ENCODE data around the gene SPARCL1.
"Not testable (repeated sequence)": the region's sequence is repeated elsewhere in the genome, so short reads cannot be mapped to it uniquely, and the experiment has no call there.

The SPARCL1 gene, protein sequence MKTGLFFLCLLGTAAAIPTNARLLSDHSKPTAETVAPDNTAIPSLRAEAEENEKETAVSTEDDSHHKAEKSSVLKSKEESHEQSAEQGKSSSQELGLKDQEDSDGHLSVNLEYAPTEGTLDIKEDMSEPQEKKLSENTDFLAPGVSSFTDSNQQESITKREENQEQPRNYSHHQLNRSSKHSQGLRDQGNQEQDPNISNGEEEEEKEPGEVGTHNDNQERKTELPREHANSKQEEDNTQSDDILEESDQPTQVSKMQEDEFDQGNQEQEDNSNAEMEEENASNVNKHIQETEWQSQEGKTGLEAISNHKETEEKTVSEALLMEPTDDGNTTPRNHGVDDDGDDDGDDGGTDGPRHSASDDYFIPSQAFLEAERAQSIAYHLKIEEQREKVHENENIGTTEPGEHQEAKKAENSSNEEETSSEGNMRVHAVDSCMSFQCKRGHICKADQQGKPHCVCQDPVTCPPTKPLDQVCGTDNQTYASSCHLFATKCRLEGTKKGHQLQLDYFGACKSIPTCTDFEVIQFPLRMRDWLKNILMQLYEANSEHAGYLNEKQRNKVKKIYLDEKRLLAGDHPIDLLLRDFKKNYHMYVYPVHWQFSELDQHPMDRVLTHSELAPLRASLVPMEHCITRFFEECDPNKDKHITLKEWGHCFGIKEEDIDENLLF

DNA sequence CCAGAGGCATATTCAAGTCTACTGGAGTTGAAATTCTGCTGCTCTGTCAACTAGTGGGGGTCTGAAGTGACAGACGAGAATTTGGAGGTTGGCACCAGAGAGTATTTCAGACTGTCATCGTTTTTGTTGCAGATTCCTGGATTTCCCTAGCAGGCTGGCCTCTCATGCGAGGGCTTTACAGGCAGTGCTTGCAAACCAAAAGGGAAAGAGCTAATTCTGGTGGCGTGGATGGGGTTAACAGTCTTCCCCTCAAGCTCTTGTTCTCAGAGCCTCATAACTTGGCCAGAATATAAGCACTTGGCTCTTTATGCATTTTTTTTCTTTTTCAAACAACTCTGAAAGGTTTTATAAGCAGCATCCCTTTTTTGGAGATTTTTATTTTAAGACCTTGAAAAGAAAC, at the start of gene SPARCL1:
TSS of gene SPARCL1 (minus strand) at position 190 of the 400 bp plus-strand sequence. CDS start 29,802 bp downstream, outside the sequence.
- no peak for DNase-seq (ENCODE audit: low spot score)

DNA sequence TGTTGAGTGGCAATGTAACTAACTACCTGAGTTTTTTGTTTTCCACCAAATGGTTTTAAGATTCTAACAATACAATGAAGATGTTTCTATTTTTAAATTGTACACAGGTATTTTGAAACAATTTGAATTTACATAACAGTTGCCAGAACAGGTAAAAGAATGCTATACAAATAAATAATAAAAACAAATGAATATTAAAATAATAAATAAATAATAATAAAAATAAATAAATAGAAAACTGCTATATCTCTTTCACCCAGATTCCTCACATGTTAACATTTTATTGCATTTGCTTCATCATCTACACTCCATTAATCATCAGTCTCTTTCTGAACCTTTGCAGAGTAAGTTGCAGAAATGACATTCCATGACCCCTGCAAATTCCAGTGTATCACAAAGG, 46.8 kb upstream of the SPARCL1 start:
- DNase-seq (ENCODE audit: low spot score) = no peak

DNA sequence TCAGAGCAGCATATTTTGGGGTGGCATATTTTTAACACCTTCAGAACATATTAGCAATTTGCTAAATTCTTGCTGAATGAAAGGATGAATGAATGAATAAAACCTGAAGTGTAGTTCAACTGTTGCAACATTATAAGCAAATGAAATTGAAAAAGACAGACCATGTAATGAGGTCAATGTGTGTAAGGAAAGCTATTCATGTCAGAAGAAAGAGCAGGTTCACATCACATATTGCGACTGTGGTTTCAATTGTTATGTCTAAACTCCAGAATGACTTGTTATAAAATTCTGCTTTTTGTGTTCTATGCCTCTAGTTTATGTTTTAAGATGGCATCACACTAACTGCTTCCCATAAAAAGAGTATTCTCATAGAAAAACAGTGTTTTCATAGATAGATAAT, 46.2 kb upstream of the SPARCL1 start:
- no peak for DNase-seq (ENCODE audit: low spot score)

DNA sequence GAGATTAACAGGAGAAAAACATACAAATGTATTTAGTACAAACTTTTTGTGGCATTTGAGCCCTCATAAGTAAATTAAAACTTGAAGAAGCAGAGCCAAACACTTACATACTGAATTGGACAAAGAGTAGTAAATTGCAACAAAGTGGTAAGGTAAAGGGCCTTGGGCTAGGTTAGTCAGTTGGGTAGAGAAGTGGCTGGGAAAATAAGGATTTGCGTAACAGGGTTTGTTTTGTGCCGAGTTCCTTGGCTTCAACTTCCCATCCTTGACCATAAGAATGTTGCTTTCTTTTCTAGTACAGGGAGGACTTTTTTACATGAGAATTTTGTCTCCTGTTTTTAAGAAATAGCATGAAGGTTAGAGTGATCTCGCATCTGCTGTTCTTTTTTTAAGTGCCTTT, 45.8 kb upstream of the SPARCL1 start:
- no peak for DNase-seq (ENCODE audit: low spot score)

DNA sequence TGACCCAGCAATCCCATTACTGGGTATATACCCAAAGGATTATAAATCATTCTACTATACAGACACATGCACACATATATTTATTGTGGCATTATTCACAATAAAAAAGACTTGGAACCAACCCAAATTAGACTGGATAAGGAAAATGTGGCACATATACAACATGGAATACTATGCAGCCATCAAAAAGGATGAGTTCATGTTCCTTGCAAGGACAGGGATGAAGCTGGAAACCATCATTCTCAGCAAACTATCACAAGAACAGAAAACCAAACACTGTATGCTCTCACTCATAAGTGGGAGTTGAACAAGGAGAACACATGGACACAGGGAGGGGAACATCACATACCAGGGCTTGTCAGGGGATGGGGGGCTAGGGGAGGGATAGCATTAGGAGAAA, 45.2 kb upstream of the SPARCL1 start:
- not testable (repeated sequence) for DNase-seq (ENCODE audit: low spot score)

DNA sequence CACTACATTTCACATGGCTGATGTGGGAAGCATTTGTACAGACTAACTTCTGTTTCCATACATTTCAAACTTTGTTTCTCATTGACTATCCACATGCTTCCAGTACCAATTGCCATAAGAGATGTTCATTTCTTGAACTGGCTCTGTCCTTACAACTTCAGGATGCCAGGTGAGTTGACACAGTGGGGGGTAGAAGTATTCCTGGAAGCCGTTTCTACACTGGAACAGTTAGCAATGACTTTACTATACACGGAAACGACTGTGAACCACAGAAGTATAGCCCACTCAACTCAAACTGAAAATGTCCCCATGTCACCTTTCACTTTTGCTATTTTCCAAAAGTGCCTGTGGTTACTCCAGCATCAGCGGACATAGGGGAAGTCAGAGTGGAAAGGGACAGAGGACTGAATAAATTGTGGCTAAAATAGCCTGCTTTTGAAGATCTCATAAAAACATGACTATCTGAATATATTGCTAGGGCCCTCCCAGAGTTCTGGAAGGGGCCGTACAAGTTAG, 41.2 kb upstream of the SPARCL1 start:
- no peak for DNase-seq (ENCODE audit: low spot score)

DNA sequence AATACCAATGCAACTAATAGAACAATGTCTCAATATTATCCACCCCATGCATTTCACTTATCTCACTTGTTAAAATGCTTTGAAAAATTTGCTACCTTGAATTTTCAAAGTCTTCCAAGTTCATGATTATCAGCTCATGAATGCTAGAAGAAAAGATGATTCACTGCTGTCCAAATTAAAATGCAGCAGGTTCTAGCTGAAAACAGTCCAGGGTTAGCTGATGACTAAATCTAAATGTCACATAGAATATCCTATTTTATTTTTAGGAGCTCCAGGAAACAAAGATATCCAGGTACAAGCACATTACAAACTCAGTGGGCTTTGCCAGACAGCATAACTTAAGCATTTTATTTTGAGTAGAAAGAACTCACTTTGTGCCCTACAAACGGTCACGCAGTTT, 38.0 kb upstream of the SPARCL1 start:
- DNase-seq (ENCODE audit: low spot score) = no peak

DNA sequence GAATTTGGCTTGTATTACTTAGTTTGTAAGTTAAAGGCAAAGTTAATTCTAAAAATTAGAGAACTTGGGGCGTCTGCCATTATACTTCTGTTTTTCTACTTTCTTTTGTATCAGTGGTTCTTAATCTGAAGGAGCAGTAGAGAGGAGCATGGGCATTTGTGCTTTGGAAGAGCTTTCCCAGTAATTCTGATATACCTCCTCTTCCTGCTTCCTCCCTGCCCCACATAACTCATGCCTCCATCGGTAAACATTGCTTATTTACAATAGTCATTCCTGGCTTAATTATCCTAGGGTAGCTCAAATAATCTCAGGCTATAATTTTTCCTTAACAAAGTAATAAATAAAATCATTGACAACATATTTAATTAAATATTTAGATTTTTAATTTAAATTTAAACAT, 37.1 kb upstream of the SPARCL1 start:
- DNase-seq (ENCODE audit: low spot score) = no peak

DNA sequence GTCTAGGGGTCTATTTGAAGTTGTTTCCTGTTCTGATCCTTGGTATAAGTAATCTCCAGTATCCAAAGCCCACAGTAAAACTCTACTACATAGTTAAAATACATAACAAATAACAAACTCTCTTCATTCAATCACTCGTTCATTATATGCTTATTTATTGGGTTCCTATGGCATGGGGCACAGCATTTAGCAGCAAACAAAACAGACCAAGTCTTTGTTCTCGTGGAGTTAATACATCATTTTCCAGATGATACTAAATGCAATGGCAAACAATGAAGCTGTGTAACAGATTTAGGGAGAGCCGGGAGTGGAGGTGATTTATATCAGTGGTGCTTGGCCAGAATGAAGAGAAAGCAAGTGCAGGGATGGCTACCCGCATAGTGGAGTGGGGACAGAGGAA, 36.6 kb upstream of the SPARCL1 start:
- DNase-seq (ENCODE audit: low spot score) = no peak

DNA sequence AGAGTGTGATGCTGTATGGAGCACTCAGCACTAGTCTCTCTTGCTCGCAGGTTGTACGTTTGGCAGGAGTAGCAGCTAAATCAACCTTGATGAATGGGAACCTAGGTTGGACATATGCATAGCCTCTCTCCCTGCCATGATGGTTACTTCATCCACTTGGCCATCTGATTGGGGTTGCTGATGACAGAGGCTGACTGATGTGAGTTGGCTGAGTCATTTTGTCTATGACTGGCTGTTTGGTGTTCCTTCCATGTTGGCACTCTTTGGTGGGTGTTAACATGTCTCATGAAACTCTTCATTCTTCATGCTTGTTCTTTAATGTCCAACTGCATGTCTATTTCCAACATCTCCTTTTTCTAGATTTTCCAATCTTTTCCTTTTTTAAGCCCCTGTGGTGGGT, 31.6 kb upstream of the SPARCL1 start:
- DNase-seq (ENCODE audit: low spot score) = no peak

DNA sequence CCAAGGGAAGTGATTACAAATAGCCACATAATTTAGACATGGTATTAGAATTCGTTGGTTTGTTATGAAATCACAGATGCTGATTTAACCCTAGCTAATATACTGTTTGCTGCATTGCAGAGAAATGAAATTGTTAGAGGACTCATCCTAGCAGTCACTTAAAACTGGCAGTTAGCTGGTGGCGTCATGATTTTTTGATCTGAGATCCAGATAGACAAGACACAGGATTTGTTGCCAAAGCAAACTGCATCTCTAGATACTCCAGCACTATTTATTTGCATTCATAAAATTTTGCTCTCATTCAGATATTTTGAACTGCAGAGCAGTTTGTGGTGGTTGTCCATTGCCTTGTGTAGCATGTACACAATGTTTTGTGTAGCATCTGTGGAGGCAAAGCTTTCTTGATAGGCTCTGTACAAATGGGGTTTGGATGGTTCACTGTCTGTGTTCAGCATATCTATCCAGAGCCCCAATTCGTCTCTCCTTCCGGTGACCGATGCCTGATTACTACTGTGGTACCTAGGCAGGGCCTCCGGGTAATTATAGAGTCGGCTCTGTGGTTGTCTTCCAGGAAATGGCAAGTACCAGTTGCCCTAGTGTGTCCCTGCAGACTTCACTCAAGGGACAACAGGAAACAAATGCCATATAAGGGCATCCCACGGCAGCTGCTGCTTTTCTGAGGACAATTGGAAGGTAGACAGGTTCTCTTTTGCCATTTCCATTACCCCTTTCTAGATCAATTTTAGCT, 30.1 kb upstream of the SPARCL1 start:
- DNase-seq (ENCODE audit: low spot score) = peak; percentile 12

DNA sequence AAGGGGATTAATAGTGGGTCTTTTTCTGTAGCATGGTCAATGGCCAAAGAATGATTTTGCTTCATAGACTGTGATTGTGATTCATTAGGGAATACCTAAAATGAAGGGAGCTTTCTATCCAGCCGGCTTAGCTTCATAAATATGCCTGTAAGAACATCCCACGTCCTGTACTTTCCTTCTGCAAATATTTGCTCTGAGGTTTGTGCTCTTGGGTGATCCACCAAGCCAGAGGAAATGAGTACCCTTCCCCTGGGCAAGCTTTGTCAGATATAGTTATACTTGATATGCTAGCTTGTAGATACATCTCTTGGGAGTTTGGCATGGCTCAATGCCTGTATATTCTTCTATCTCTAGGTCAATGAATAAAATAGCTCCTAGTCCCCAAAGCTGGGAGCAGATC, 28.2 kb upstream of the SPARCL1 start:
- no peak for DNase-seq (ENCODE audit: low spot score)

DNA sequence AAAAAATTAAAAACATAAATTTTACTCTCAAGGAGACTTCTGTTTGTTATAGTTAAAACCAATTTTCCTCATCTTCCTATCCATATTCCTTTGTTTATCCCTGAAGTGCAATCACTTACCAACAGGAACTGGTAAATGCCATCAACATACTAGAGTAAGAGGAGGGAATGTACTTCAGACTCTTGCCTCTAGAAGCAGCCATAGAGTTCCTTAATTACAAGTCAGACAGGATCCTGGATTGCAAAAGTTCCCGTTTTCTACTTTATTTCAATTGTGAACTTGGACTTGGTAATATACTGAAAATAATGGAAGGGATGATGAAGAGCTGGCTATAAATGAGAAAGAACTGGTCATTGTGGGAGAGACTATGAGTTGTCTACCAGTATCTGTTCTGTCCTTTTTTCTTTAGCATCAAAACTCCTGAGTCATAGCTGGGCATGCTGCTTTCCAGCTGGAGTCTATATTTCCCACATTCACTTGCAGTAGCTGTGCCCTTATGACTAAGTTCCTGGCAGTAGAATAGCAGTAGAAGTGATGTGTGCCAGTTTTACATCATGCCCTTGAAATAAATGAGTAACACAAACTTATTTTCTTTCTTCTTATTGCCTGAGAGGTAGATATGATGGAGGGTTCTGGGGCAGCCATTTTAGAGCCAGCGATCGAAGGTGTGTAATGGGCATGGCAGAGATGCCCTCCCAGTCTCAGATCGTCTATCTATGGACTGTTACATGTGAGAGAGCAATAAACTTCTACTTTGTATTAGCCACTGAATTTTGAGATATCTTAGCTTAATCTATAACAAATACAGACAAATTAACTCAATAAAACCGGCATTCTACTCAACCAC, 26.8 kb upstream of the SPARCL1 start:
- DNase-seq (ENCODE audit: low spot score) = no peak

DNA sequence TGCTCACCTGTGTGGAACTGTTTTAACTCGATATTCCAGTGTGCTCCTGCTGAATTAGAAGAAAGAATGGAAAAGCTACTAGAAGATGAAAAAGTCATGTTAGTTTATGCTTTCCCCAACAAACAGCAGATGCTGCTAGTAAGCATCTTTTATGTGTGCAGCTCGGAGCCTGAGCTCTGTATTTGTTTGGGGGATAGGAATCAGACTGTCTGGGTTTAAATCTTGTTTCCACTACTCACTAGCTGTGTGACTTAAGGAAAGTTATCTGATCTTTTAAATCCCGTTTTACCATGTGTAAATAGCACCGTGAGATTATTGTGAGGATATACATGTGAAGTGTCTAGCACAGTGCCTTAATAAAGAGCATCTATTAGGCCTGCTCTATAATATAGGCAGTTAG, 24.0 kb upstream of the SPARCL1 start:
- DNase-seq (ENCODE audit: low spot score) = no peak

DNA sequence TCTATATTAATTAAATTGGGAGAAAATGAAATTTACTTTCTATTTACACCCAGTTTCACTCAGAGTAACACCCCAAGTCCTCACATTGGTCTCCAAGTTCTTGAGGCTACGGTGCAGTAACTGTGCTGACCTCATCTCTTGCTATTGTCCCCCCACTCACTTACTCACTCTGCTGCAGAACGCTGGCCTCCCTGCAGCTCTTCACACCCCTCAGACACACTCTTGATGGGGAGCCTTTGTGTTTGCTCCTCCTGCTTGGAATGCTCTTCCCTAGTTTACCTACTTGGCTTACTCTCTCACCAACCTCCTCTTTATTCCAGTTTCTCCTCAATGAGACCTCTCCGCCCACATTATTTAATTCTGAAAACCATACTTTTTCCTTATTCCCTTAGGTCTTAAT, 22.2 kb upstream of the SPARCL1 start:
- DNase-seq (ENCODE audit: low spot score) = no peak

DNA sequence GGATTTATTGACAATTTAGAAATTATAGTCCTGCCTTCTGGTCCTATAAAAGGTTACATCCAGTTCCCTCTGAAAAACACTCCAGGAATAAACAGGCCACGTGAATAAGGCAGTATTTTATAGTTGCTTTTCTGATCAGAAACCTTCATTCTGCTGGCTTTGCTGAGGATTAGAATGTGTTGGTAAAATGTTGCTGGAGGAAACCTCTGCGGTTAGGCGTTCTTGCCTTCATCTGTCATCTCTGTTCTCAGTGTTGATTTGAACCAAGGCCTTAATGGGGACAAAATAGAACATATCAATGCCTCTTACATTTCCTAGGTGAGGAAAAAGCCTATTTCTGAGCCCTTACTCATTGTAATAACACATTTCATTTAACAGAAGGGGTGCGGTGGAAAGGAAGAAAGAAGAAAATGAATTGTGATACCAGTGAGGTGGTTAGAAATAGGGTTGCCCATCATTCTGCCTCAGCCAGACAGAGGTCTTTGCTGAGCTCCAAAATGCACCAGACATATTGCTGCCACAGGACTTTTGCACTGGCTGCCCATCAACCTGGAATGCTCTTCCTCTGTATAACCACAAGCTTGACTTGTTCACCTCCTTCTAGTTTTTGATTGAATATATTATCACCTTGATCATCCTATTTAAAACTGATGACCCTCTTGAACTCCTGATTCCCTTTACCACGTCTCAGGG, 18.0 kb upstream of the SPARCL1 start:
- no peak for DNase-seq (ENCODE audit: low spot score)

DNA sequence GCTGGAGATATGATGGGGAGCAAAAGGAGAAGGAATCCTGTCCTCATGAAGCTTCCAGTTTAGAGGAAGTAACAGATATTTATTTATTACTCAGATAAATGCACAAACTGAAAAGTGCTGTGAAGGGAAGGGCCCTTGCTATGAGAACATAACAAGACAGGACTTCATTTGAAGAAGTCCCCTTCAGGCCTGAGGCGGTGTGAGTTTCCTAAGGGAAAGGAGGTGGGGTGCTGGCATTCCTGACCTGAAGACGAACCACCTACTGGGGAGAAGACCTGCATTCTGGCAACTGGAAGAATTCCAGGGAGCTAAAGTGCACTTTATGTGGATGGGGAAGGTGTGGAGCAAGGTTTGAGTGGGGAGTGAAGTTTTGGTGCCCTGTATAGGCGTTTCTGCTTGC, 15.9 kb upstream of the SPARCL1 start:
- DNase-seq (ENCODE audit: low spot score) = no peak

DNA sequence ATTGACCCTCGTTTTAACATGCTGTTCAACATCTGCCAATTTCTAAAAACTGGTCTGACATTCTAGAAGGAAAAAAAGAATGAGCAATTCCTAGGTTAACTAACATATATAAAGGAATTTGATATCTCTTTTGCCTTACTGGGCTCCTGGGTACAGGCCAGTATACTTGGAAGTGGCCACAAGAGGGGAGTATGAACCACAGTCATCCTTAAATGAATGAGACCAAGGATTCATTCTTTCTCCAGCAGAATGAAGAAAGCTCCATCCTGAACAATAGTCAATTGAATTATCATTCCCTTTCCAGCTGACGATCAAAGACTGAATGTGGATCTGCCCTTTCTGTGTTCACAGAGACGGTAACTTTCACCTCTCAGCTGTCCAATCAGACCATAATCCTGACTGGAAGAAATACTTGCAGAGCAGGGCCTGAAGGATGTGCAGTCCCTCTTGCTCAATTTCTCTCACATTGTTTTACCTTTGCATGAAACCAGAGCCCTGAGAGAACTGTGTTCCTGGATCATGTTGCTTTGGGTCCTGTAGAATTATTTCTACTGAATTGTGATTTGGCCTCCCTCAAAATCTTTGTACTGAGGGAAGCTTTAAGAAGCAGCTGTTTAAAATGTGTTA, 14.8 kb upstream of the SPARCL1 start:
- no peak for DNase-seq (ENCODE audit: low spot score)

DNA sequence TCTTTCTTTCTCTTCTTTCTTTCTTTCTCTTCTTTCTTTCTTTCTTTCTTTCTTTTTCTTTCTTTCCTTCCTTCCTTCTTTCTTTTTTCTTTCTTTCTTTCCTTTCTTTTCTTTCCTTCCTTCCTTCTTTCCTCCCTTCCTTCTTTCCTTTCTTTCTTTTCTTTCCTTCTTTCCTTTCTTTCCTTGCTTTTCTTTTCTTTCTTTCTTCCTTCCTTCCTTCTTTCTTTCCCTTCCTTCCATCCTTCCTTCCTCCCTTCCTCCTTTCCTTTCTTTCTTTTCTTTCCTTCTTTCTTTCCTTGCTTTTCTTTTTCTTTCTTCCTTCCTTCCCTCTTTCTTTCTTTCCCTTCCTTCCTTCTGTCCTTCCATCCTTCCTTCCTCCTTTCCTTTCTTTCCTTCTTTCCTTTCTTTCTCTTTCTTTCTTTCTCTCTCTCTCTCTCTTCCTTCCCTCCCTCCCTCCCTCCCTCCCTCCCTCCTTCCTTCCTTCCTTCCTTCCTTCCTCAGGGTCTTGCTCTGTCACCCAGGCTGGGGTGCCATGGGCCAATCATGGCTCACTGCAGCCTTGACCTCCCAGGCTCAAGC, 13.6 kb upstream of the SPARCL1 start:
- DNase-seq (ENCODE audit: low spot score) = no peak

DNA sequence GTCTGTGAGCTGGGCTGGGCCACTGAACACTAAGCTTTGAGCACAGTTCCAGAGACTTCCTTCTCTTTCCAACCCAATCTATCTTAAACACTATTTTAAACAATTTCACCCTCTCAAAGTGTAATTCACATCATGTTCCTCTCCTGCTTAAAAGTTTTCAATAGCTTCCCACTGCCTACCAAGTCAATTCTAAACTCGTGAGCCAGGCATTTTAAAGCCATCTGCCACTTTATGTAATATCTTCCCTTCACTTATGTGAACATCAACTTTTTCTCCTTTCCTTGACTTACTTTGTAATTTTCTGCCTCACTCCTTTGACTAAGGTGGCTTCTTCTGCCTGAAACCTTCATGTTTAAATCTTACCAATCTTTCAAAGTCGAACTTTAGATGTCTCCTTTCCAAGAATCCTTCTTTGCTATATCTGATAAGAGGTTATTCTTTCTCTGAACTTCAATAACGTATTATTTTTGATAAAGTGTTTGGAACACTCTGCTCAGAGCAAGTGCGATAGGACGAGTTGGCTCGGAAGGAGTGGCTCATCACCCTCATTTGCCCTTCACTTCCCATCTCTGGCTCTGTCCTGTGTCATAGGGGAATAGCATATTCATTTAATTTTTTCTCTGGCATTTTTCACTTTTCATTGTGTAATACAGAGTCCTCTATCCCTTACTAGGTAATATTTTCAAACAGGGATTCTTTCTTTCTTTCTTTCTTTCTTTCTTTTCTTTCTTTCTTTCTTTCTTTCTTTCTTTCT, 13.0 kb upstream of the SPARCL1 start:
- no peak for DNase-seq (ENCODE audit: low spot score)
